ENCODE results near the gene MYL6B.

The MYL6B gene

DNA sequence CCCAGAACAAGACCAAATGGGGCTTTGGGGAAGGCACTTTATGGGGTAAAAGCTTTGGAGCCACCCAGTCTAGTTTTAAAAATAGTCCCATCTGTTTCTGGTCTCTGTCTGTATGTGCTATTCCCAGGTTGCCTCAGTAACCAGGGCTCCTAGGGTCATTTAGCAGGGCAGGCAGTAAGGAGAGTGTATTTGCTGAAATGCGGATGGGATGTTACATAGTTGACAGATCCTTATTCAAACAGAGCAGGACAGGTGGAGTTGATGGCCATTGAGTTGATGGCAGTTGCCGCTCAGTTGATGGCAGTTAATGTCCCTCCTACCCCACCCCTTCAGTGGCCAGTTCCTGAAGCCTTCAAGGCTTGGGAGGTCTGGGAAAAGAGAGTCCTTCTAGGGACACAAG lies 29.8 kb upstream of the MYL6B start:
- no peak for DNase-seq (ENCODE audit: low spot score)

GRCh38 chr12:56124133-56124532 lies 28.3 kb upstream of the MYL6B start:
- no peak for DNase-seq (ENCODE audit: low spot score)

DNA sequence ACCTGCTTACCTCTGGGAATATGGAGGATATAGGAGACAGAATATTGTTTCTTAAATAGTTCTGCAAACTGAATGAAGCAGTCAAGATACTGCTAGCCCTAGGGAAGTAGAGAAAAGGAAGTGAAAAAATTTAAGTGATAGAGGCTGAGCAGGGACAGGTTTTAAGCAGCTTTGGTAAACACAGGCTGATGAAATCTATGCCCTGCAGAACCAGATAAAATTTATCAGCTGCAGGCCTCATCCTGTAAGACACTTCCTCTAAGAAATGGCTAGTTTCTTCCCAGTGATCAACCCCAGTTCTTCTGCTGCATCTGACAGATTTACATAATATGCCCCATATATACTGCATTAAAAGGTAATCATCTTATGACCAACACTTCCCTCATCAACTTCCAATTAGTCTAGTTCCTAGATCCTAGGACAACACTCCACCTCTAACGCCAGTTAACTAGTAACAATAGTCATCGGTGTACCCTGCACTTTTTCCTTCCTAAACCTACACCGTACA lies 25.6 kb upstream of the MYL6B start:
- peak; percentile 44 for DNase-seq (ENCODE audit: low spot score)

GRCh38 chr12:56127485-56127887 lies 24.9 kb upstream of the MYL6B start:
- DNase-seq (ENCODE audit: low spot score) = no peak

DNA sequence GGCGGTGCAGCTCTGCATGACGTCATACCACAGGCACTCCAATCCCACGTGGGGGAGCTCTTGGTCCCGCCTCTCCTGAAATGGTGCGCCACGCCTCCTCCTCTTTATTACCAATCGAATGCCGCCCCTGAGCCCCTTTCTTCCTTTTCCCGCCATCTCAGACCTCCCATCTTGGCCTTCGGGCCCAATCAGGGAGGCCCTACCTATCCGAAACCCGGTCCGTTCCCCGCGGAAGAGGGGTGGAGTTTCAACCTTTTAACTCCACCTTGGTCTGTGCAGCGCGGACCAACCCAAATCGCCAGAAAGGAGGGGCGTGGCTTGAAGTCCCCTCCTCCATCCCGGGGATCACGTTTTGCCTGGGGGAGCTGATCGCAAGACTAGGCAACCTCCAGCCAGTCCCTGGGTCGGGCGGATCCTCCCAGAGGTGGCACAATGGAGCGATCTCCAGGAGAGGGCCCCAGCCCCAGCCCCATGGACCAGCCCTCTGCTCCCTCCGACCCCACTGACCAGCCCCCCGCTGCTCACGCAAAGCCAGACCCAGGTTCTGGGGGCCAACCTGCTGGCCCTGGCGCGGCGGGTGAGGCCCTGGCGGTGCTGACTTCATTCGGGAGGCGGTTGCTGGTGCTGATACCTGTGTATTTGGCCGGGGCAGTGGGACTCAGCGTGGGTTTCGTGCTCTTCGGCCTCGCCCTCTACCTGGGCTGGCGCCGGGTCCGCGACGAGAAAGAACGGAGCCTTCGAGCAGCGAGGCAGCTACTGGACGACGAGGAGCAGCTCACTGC lies 24.3 kb upstream of the MYL6B start, which contains the start of gene ESYT1:
Gene ESYT1 (plus strand): TSS at position 380 of the 782 bp plus-strand sequence. CDS start 53 bp downstream, at position 433.
- DNase-seq (ENCODE audit: low spot score) = peak; percentile 98

DNA sequence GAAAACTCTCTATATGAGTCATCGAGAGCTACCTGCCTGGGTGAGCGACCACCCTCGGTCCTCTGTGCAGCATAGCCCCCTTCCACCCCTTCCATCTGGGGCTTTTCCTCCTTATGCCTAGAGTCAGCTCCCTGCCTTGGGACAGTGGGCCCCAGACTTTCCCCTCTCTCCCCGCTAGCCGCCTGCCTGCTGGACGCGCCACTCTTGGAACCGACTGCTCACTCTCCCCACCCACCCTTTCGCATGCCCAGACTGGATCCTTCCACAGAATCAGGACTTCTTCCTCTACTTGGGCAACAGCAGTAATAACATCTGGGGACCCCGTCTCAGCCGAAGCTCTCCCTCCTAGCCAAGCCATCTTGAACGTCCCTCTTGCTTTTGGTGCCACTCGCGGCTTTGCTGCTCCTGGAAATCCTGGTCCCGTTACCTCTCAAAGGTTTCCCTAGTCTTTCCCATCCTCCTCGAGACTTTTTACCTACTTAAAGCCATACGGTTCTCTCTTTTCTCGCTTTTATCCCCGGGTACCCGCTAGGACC lies 23.6 kb upstream of the MYL6B start:
- DNase-seq (ENCODE audit: low spot score) = no peak

DNA sequence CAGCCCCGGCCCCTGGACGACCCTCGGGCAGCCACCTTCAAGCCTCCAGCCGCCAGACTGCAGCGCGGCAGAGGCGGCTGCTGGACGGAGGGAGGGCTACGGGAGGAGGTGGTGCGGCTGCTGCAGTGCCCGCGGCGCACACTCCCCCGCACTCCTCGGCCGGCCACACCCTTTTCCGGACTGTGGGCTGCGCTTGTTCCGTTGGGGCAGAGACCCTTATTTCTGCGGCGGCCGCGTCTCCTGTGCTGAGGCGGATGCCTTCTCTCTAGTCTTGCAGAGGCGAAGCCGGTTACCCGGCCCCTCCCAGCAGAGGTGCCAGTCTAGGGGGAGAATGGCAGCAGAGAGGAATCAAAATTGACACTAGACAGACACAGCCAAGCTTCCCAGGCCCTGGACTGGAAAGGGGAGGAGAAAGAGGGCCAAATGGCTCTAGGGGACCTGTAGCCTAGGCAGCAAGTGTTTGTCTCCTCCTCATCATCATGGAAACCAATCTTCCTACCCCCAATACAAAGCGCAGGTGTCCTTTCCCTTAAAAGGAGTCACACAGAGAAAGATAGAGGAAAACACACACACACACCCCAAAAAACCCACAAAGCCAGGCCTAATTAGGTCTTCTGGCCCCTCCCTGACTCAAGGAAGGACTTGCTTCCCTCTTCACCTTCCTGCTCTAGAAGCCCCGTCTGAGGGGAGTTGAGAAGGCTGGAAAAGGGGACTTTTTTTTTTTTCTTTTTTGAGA lies 23.0 kb upstream of the MYL6B start:
- peak; percentile 62 for DNase-seq (ENCODE audit: low spot score)

GRCh38 chr12:56129942-56130495 lies 22.4 kb upstream of the MYL6B start:
- DNase-seq (ENCODE audit: low spot score) = no peak

DNA sequence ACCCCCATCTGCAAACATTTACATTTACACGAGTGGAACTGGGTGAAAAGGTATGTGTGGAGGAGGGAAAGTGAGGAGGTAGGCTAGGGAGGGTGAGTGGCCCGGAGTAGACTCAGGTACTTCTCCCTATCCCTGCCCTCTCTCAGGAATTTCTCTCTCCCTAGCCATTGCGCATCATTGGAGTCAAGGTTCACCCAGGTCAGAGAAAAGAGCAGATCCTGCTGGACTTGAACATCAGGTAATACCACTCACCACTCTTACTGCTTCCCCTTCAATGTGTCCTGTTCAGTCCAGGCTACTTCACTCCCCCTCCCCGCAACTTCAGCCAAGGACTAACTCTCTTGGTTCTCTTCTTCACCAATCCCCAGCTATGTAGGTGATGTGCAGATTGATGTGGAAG lies 21.5 kb upstream of the MYL6B start:
- DNase-seq (ENCODE audit: low spot score) = no peak

GRCh38 chr12:56134897-56135296 lies 17.5 kb upstream of the MYL6B start:
- DNase-seq (ENCODE audit: low spot score) = no peak

DNA sequence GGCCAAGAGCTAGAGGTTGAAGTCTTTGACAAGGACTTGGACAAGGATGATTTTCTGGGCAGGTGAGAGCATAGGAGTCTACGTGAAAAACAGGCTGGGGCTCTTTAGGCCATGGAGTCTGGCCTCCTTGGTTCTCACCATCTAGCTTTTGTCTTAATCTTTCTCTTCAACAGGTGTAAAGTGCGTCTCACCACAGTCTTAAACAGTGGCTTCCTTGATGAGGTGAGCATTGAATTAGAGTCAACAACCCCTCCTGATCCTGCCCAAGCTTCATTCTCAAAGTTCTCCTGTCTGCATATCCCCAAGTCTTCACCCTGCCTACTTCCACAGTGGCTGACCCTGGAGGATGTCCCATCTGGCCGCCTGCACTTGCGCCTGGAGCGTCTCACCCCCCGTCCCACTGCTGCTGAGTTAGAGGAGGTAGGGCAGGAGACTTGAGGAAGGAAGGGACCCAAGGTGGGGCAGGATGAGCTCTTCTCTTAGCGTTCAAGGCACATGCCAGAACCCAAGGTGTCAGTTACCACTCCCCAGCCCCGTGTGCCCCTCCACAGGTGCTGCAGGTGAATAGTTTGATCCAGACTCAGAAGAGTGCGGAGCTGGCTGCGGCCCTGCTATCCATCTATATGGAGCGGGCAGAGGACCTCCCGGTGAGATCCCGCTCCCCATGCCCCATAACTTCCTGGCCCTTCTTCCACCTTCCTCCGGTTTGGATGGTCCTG lies 14.4 kb upstream of the MYL6B start:
- no peak for DNase-seq (ENCODE audit: low spot score)

GRCh38 chr12:56141946-56142784 lies 10.2 kb upstream of the MYL6B start:
- no peak for DNase-seq (ENCODE audit: low spot score)

GRCh38 chr12:56143217-56143616 lies 9.2 kb upstream of the MYL6B start:
- DNase-seq (ENCODE audit: low spot score) = no peak

GRCh38 chr12:56143870-56144269 lies 8.5 kb upstream of the MYL6B start:
- DNase-seq (ENCODE audit: low spot score) = no peak

DNA sequence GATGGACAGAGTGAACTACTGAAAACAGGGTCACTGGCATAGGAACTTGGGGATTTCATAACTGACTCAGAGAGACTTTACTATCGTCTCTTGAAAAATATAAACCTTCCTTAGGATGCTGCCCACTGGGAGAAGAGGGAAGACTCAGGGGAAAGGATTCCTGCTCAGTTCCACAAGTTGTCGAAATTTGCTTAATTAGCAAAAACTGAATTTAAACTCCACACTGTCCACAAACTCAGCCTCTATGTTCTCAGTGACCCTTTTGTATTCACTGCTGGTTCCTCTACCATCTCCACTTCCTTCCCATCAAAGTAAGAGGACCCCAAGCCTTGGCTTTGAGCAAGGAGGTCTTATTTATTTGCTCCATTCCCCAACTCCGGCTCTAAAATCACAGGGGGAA lies 7.2 kb upstream of the MYL6B start:
- DNase-seq (ENCODE audit: low spot score) = no peak

DNA sequence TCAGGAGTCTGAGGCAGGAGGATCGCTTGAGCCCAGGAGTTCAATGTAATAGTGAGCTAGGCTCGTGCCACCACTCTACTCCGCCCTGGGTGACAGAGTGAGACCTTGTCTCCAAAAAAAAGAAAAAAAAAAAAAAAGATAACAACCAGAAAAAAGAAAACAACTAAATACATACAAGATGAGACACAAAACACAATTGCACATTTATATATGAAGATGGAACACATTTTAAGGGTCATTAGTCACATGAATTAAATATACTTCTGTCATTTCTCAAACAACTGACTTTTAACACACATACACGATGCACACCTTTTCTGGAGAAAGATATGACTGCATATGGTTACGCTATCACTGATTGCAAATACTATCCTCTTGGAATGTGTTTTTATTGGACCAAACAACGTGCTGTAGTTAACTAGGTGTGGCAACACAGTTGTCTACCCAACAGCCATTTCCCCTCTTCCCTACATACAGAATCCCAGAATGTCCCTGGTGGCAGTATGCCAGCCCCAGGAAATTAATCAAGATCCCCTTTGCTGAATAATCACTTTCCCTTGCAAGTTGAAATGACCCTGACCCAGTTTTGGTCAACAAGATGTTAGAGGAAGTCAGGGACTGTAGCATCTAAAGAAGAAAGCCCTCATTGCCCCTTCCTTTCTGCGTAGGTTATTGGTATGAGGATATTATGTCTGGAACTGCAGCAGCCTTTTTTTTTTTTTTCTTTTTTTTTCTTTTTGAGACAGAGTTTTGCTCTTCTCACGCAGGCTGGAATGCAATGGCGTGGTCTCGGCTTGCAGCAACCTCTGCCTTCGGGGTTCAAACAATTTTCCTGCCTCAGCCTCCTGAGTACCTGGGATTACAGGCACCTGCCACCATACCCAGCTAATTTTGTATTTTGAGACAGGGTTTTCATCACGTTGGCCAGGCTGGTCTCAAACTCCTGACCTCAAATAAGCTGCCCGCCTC lies 5.6 kb upstream of the MYL6B start:
- no peak for DNase-seq (ENCODE audit: low spot score)

GRCh38 chr12:56150563-56150962 lies 1.8 kb upstream of the MYL6B start:
- no peak for DNase-seq (ENCODE audit: low spot score)

GRCh38 chr12:56151672-56152131 lies 685 bp upstream of the MYL6B start:
- DNase-seq (ENCODE audit: low spot score) = peak; percentile 79

- no peak for DNase-seq (ENCODE audit: low spot score)
These were observed 630 bp downstream of the MYL6B start for GRCh38 chr12:56152756-56153677.

All from germinal center (tissue), 1 donor.